Measurements from ENCODE around the gene CRACDL. TPM values are rescaled to one million over a fixed set of nuclear protein-coding genes. Genes with fewer than 3 reads are reported as not detected.
"Not testable (repeated sequence)": the region's sequence is repeated elsewhere in the genome, so short reads cannot be mapped to it uniquely, and the experiment has no call there.

Gene CRACDL
- total RNA-seq, 1 donor from 2014 or later: 7.9 TPM

- no peak for DNase-seq (ENCODE audit: low spot score)
Observed at GRCh38 chr2:98753801-98754200, 182.2 kb downstream of the CRACDL start.

DNA sequence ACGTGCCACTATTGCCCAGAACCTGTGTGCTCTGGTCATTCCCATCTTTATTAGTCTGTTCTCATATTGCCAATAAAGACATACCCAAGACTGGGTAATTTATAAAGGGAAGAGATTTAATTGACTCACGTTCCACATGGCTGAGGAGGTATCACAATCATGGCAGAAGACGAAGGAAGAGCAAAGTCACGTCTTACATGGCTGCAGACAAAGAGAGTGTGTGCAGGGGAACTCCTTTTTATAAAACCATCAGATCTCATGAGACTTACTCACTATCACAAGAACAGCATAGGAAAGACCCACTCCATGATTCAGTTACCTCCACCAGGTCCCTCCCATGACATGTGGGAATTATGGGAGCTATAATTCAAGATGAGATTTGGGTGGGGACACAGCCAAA, 183.3 kb downstream of the CRACDL start:
- not testable (repeated sequence) for DNase-seq (ENCODE audit: low spot score)

DNA sequence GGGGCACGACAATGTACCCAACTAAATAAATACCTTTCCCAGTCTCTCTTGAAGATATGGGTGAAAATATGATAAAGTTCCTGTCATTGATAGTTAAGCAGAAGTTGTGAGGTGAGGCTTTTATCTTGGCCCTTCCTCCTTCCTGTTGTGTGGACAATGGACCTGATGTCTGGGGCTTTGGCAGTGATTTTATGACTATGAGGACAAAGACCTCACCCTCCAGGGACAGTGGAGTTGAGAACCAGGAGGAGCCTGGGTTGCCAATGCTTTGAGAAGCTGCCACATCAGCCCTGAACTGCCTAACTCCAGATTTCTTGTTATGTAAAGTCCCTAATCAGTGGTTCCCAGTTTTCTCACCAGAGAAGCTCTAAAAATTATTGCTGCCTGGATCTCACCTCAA, 184.3 kb downstream of the CRACDL start:
- DNase-seq (ENCODE audit: low spot score): no peak

DNA sequence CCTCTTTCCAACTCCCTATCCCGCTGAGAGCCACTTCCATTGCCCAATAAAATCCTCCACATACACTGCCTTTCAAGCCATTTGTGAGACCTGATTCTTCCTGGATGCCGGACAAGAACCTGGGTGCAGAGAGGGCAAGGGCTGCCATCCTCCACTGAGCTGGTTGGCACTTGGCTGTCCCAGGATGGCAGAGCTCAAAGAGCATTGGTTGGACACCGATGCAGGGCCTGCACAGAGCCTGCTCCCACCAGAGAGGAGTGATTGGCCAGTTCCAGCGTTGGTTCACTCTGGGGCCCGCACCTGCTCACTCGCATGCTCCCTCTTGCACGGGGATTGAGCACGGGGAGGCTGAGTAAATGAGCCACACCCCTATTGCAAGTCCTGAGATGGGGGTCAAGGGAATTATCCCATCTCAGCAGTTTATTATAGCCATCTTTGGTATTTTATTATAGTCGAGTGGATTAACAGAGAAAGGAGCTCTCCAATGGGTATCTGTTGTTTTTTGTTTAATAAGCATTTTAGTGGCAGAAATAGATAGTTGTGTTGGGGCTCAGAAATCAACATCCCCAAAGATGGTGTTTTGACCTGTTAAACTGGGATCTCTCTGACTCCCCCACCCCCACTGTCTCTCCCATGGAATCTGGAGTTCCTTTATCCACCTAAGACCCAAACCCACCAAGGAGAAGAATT, 185.3 kb downstream of the CRACDL start:
- peak; percentile 75 for DNase-seq (ENCODE audit: low spot score)

DNA sequence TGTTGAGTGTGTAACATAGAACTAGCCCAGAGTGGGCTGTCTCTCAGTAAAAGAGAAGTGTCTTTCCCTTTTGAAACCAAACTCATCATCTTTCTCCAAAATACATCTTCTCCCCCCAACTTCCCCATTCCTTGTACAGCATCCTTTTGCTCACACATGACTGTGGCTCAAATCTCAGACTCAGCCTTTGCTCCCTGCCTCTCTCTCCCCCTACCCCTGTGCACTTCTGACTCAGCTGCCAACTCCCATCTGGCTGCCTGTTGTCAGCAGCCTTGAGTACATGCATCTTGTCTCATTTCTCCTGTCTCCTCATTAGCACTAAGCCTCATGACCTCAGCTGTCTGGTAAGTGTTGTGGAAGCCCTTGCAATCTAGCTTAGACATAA, 187.0 kb downstream of the CRACDL start:
- DNase-seq (ENCODE audit: low spot score): no peak

DNA sequence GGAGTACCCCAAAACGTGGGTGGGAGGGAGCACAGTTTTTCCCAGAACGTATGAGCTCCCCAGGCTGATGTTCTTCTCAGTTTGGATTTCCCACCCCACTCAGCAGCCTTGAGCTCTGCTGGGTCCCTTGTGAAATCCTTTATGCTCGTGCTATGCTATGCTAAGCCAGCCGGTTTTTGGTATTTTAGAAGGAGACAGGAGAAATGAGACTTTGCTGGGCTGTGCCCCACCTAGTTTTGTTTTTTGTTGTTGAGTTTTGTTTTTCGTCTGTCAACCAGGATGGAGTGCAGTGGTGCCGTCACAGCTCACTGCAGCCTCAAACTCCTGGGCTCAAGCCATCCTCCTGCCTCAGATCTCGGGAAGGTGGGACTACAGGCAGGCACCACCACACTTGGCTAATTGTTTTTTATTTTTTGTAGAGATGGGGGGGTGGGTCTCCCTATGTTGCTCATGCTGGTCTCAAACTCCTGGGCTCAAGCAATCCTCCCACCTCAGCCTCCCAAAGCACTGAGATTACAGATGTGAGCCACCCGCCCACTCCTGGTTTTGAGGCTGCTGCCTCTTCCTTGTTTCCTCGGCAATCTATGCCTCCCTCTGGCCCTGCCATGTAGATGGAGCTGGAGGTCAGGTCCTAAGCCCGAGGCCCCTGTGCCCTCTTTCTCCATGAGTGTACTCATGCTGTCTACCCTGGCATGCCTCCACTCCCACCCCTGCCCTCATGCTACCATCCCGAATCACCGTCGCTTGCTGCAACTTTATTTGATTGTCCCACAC, 187.5 kb downstream of the CRACDL start:
- DNase-seq (ENCODE audit: low spot score): no peak

DNA sequence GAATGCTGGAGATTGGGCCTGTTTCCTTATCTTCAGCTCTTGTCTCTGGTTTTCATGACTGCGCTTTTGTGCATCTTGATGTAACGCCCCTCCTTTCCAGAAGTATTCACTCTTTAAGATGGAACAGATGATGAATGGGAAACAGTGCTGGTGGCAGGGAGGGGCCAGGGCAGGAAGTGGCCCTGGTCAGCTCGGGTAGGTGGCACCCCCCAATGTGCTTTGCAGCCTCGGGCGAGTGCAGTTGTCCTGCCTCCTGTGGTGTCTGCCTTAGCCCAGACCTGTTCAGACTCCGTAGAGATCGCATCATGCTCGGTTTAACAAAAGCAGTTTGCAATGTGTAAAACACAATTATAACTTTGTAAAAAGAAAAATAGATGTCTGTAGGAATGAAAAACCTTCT, 188.1 kb downstream of the CRACDL start:
- DNase-seq (ENCODE audit: low spot score): no peak

- DNase-seq (ENCODE audit: low spot score): no peak
Observed at GRCh38 chr2:98746426-98746825, 189.6 kb downstream of the CRACDL start.

DNA sequence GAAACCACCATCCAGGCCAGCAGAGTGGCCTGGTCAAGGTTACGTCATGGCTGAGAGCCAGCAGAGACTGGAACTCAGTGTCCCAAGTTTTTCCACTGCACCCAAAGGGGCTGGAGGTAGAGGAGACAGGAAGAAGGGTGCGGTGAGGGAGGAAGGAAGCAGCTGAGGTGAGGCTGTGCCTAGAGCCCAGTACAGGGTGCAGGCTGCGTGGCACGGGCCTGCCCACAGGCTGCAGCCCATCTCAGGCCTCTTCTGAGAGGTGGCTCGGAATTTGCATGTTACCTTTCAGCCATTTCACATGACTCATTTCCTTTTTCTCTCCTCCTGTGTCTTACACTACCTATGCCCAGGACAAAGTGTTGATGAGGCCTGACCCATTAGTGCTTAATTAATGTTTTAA, 191.4 kb downstream of the CRACDL start:
- no peak for DNase-seq (ENCODE audit: low spot score)

Other genes starting within 250 kb of the CRACDL start
- 50.6 TPM for gene MGAT4A, start 205.1 kb downstream of the CRACDL start, total RNA-seq
- gene C2orf15, start 205.5 kb upstream of the CRACDL start, total RNA-seq: 0.32 TPM
- 7.7 TPM for gene TSGA10, start 218.7 kb upstream of the CRACDL start, total RNA-seq
- 7.5 TPM for gene LIPT1, start 218.7 kb upstream of the CRACDL start, total RNA-seq
- 18.0 TPM for gene MITD1, start 244.8 kb upstream of the CRACDL start, total RNA-seq
- 21.9 TPM for gene MRPL30, start 245.0 kb upstream of the CRACDL start, total RNA-seq

All from mesenteric fat pad (tissue), 1 donor.